HG03060 (cell line): ENCODE measurements around the gene RMI2.
"Not testable (repeated sequence)": the region's sequence is repeated elsewhere in the genome, so short reads cannot be mapped to it uniquely, and the experiment has no call there.

ENCODE experiments used
- ATAC-seq: cut with Tn5 transposase; IDR thresholded peaks from one replicate; pipeline ENCODE4 v1.9.1; 2021; ENCODE audit warnings: low read depth, moderate number of reproducible peaks; ENCODE audit not compliant: unreplicated experiment

The RMI2 gene

GRCh38 chr16:11345040-11345862 lies at the start of gene RMI2:
RMI2 (plus strand) TSS chr16:11345459; CDS start chr16:11345472, 13 bp downstream.
- peak; percentile 81 for ATAC-seq

DNA sequence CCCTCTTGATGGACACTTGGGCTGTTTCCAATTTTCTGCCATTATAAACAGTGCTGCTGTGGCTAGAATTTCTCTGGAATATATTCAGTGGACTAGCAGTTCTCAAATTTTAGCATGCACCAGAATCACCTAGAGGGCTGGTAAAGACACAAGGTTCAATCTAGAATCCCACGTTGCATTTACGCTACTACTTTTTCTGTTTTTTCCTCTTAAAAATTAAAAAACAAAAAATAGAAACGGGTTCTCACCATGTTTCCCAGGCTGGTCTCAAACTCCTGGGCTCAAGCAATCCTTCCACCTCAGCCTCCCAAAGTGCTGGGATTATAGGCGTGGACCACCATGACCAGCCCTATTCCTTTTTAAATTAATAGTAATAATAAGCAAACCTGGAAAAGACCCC lies 49.6 kb upstream of the RMI2 start:
- ATAC-seq, result no peak

DNA sequence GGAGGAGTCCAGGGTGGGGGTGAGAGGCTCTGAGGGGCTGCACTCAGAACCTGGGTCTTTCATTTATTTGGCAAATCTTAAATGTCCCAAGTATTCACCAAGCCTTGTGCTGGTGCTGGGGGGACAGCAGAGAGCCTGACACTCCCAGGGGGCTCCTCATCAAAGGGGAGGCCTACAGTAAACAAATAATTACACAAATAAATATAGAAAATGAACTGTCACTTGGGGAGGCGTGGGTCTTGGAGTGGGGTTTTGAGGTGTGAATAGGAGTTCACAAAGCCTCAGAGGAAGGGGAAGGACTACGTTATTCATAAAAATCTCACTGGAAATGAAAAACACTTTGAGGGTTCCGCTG lies 48.9 kb upstream of the RMI2 start:
- no peak for ATAC-seq

DNA sequence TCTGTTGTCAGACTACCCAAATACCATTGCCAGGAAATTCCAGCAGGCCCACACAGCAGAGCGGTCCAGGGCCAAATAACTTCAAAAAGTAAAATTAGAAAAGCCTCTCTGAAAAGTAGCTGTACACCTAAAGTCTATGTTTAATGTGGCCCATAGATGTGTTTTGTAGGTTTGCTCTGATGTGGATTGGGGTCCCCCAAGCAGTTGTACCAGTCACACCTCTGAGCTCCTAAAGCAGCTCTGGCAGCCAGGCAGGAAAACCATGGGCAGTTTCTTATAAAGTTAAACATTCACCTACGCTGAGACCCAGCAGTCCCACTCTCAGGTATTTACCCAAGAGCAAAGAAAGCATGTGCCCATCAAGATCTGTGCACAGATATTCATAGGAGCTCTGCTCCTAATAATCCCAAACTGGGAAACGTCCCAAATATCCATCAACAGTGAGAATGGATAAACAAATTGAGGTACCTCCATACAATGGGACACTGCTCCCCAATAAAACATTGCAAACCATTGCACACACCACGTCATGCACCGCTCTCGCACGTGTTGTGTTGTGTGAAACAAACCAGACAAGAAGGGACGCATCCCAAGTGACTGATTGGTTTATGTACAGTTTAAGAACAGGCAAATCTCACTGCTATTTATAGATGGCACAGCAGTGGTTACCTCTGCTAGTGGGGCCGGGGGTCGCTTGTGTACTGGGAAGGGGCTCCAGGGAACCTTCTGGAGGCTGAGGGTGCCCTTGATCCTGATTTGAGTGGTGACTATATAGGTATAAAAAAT lies 48.4 kb upstream of the RMI2 start:
- ATAC-seq, result no peak

GRCh38 chr16:11297492-11298142 lies 47.6 kb upstream of the RMI2 start:
- peak; percentile 52 for ATAC-seq

GRCh38 chr16:11298143-11298900 lies 46.9 kb upstream of the RMI2 start:
- no peak for ATAC-seq

DNA sequence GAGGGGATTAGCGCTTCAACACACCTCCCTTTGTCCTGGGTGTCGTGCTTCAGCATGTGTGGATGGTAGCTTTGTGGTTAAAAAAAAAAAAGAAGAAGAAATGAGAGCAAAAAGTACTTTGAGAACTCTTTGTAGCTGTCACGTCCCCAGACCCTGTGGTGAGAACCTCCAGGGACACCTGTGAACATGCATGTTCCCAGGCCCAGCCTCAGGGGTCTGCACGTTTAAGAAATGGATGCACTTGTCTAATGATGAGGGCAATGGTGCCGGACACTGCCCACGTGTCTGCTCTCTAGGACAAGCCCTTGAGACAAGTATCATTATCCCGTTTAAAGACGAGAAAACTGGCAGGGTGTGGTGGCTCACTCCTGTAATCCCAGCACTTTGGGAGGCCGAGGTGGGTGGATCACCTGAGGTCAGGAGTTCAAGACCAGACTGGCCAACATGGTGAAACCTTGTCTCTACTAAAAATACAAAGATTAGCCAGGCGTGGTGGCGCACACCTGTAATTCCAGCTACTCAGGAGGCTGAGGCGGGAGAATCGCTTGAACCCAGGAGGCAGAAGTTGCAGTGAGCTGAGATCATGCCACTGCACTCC lies 46.2 kb upstream of the RMI2 start:
- ATAC-seq, result not testable (repeated sequence)

DNA sequence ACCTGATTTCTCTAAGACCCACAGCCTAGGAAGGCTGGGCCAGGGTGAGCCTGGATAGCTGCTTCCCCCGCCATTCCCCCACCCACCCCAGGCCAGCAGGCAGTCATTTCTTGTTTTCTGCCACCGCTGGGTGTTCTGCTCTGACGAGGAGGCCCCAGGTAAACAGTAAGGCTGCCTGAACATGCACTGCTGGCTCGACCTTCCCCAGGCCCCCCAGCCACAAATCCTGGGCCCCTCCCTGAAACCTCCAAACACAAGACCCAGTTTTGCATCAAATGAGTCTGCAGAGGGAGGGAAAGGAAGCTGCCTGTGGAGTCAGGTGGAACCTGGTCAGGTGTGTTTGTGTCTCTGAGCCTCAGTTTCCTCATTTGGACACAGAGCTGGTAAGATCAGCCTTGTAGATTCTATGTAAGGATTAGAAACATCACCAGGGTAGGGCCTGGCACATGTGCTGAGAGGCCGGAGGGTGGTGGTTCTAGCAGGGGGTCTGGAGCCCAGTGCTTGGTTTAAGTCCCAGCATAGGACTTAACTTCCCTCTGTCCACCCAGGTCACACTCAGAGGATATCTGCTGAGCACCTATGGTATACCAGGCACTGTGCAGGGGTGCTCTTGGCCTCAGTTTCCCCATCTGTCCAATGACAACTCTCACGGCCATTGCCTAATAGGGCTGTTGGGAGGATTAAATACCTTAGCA lies 45.2 kb upstream of the RMI2 start:
- no peak for ATAC-seq

GRCh38 chr16:11300560-11300892 lies 44.7 kb upstream of the RMI2 start:
- ATAC-seq, result no peak

- ATAC-seq, result no peak
Measured at GRCh38 chr16:11301645-11302501, 43.4 kb upstream of the RMI2 start.

DNA sequence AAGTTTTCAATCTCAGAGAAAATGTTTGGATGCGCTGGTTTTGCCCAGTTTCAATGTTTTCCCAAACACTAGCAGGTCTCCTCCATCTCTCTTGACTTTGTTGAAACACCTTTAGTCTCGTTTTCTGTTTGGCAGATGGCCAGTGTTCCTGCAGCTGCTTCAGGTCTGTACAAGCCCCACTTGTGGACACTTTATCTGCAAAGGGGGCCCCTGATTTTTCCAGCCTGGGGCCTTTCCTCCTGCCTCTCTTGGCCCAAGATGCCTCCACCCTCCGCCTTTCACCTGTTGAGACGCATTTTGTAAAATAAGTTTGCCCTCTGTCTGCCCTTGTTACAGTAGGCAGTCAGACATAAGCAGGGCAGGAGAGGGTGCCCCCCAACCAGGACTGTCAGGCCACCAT lies 42.3 kb upstream of the RMI2 start:
- no peak for ATAC-seq

DNA sequence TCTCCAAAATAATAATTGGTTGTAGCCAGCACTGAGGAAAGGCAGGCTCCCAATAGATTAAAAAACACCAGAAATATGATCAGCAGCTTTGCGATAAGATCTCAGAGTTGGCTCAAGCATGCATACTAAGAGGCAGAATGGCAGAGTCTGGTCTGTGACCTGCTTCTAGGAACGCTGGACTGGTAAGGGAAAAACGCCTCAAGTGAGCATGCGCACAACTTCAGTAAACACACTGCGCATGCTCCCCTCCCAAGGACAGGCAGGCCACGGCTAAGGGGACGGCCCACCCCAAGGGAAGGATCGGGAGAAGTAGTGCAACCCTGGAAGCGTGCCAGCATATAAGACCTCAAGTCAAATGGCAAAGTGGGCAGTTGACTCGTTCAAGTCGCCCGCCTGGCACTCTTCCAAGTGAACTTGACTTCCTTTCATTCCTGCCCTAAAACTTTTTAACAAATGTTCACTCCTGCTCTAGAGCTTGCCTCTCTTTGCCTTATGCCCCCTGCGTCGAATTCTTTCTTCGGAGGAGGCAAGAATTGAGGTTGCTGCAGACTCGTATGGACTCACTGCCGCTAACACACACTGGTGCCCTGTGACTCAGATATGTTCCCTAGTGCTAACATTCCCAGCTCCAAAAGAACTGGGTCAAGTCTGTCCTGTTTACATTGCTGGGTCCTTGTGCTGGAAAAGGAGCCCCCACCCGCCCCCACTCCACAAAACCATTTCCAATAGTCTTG lies 41.7 kb upstream of the RMI2 start:
- ATAC-seq, result no peak

- no peak for ATAC-seq
Measured at GRCh38 chr16:11306381-11306780, 38.9 kb upstream of the RMI2 start.

DNA sequence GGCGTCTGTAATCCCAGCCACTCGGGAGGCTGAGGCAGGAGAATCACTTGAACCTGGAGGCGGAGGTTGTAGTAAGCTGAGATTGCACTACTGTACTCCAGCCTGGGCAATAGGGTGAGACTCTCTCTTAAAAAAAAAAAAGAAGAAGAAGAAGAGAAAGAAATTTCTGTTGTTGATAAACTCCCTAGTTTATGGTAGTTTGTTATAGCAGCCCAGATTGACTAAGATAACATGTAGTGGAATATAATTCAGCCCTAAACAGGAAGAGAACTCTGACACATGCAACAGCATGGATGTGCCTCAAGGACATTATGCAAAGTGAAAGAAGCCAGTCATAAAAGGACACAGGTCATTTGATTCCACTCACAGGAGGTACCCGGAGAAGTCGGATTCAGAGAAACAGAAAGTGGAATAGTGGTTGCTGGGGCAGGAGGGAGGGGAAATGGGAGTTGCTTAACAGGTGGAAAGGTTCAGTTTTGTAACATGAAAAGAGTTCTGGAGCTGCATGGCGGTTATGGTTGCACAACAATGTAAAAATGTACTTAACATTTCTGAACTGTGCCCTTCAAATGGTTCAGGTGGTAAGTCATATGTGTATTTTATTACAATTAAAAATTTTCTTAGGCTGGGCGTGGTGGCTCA lies 38.1 kb upstream of the RMI2 start:
- no peak for ATAC-seq

DNA sequence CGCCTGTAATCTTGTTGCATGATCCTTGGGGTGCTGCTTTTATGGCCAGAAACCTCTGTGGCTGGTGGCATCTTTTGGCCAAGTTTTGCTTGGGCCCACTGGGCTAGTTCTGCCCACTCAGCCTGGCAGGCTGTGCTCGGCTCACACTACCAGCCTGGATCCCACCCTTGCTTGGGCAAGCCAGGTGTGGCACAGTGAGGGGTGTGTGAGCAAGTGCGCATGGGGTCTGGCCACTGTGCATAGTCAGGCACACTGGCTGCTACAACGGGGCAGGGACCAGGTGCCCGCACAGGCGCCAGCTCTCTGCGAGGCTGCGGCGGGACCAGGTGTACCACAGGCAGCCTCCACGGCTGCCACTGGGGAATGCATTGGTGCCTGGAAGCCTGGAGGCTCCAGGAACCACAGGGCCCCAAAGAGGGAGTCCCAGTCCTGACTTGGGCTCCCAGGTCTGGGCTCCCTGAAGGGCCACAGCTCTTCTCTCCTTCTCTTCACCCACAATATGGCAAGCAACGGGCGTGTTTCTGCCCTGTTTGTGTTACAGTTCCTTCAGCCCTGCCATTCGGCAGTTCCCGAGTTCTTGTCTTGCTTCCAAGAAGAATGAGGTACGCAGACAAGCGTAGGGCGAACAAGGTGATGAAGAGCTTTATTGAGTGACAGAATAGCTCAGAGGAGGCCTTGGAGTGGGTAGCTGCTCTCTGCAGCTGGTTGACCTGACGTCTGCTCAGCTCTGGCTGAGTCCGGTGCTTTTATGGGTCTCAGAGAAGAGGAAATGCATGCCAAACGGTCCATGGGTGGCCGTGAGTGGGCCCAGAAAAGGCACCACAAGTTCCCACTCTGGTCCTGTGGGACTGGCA lies 37.4 kb upstream of the RMI2 start:
- ATAC-seq, result no peak

- ATAC-seq, result no peak
Measured at GRCh38 chr16:11308493-11309283, 36.6 kb upstream of the RMI2 start.
